AG10803 (cell line): ENCODE results near the gene ARL4D.

Experiments used
- DNase-seq: peaks from one replicate; pipeline ENCODE4 v3.0.0; 2010; ENCODE audit warnings: low read depth
- H3K4me3 ChIP-seq: 2 replicates; pipeline ENCODE4 v1.5.1; 2011; ENCODE audit warnings: mild to moderate bottlenecking, low read length, control low read depth
- CTCF ChIP-seq: conservative IDR thresholded peaks from 2 replicates; pipeline ENCODE4 v1.5.1; 2011; ENCODE audit warnings: mild to moderate bottlenecking, low read length, control low read depth, inconsistent platforms

The ARL4D gene

GRCh38 chr17:43354371-43354770 is 44.4 kb upstream of the ARL4D start:
- no peak for DNase-seq
- no peak for TF ChIP-seq CTCF

GRCh38 chr17:43356450-43356849 is 42.3 kb upstream of the ARL4D start:
- no peak for DNase-seq
- TF ChIP-seq CTCF: no peak
- no peak overlapping the region for H3K4me3 ChIP-seq

More at GRCh38 chr17:43354371-43354770, 44.4 kb upstream of the ARL4D start:
- H3K4me3 ChIP-seq: no peak overlapping the region

DNA sequence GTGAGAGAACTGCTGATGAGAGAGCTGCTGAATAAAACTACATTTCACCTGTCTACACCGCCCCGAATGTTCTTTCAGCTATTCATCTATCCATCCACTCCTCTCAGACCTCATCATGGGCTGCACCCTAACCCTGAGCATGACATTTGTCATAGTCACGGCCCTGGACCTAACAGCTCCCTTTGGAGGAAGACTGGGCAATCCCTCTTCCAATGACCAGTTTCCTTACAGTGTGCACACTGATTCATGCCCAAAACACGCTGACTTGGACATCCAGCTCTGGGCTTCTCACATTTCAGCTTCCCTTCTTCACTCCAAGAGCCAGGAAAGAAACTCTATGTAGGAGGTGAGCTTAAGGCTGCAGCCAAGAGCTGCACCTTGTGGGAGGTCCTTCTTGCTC is 41.8 kb upstream of the ARL4D start:
- DNase-seq: peak; percentile 84
- TF ChIP-seq CTCF: no peak
- H3K4me3 ChIP-seq: no peak overlapping the region

- no peak for TF ChIP-seq CTCF
- H3K4me3 ChIP-seq: peak overlapping the region; percentile 63
- no peak for DNase-seq
These were observed 39.2 kb upstream of the ARL4D start for GRCh38 chr17:43359469-43360110.

DNA sequence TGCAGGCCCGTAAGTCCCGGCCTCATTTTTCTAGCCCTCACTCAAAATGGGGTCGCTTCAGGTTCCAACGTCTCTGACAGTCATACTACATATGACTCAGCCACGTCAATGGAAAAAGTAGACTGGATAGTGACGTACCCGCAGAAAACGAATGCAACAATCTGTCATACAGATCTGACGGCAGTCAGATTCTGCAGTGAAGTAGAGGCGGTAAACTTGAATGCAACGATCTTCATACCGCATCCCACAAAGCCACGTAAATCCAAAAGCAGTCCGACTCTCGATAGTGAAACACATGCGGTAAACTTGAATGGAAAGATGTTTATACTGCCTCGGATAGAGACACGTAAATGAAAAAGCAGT is 38.4 kb upstream of the ARL4D start:
- TF ChIP-seq CTCF: no peak
- peak; percentile 77 for DNase-seq
- peak overlapping the region; percentile 63 for H3K4me3 ChIP-seq

DNA sequence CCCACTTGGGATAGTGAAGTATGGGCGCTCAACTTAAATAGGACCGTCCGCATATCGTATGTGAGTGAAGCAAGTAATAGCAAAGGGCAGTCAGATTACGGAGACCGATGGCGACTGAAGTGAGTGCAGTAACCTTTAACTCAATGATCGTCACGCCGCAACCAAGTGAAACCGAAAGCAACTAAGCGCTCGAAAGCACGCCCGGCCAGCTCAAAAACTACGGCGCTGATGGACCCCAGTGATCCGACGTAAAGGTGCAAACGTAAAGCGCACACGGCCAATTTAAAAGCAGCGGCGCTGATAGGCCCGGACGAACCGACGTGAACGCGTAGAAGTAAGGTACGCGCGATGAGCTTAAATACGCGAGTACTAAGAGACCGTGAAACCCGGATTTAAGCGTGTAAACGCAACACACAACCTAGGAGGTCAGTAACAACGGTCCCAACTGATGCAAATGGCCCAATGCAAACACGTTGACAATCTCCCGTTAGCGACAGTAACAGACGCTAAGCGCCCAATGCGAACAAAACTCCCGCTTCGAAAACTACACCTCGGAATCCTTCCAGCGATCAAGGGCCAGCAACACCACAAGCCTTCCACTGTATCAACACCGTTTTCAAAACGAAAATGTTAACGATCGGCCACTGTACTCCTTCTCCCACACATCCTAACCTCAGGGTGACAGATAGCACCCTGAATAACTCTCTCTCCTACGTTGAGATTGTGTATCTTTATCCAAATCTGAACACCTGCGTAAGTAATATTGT is 37.9 kb upstream of the ARL4D start:
- peak; percentile 100 for DNase-seq
- TF ChIP-seq CTCF: no peak; the same call in 1 of the 2 replicates
- H3K4me3 ChIP-seq: peak overlapping the region; percentile 63
